GM03348 (cell line): ENCODE measurements around the gene FIGN.

Source experiments
- DNase-seq: peaks from one replicate; pipeline ENCODE4 v3.0.0; 2012; ENCODE audit warnings: low spot score

FIGN gene

GRCh38 chr2:163662141-163662780, 73.5 kb downstream of the FIGN start:
- no peak for DNase-seq

GRCh38 chr2:163659224-163659623, 76.6 kb downstream of the FIGN start:
- DNase-seq = no peak

GRCh38 chr2:163658556-163658955, 77.3 kb downstream of the FIGN start:
- no peak for DNase-seq

- DNase-seq = no peak
Observed at GRCh38 chr2:163657281-163657656, 78.5 kb downstream of the FIGN start.

GRCh38 chr2:163656622-163657280, 79.1 kb downstream of the FIGN start:
- no peak for DNase-seq

- DNase-seq = no peak
Observed at GRCh38 chr2:163655667-163656066, 80.1 kb downstream of the FIGN start.

- DNase-seq = no peak
Observed at GRCh38 chr2:163652751-163653150, 83.1 kb downstream of the FIGN start.

- peak; percentile 4 for DNase-seq
Observed at GRCh38 chr2:163649080-163649479, 86.7 kb downstream of the FIGN start.

- no peak for DNase-seq
Observed at GRCh38 chr2:163647300-163647699, 88.5 kb downstream of the FIGN start.

GRCh38 chr2:163646687-163647086, 89.1 kb downstream of the FIGN start:
- DNase-seq = no peak

- no peak for DNase-seq
Observed at GRCh38 chr2:163644238-163644637, 91.6 kb downstream of the FIGN start.

GRCh38 chr2:163641986-163642385, 93.8 kb downstream of the FIGN start:
- DNase-seq = no peak

- DNase-seq = no peak
Observed at GRCh38 chr2:163640542-163641193, 95.1 kb downstream of the FIGN start.

- DNase-seq = no peak
Observed at GRCh38 chr2:163637871-163638270, 97.9 kb downstream of the FIGN start.

- no peak for DNase-seq
Observed at GRCh38 chr2:163633291-163633690, 102.5 kb downstream of the FIGN start.

- no peak for DNase-seq
Observed at GRCh38 chr2:163630836-163631235, 105.0 kb downstream of the FIGN start.

- DNase-seq = no peak
Observed at GRCh38 chr2:163626639-163627109, 109.1 kb downstream of the FIGN start.

GRCh38 chr2:163626208-163626607, 109.6 kb downstream of the FIGN start:
- DNase-seq = no peak

- no peak for DNase-seq
Observed at GRCh38 chr2:163625632-163626031, 110.2 kb downstream of the FIGN start.

- no peak for DNase-seq
Observed at GRCh38 chr2:163621445-163622004, 114.3 kb downstream of the FIGN start.

GRCh38 chr2:163617517-163617916, 118.3 kb downstream of the FIGN start:
- DNase-seq = no peak

- DNase-seq = no peak
Observed at GRCh38 chr2:163613266-163613731, 122.5 kb downstream of the FIGN start.

GRCh38 chr2:163612332-163612731, 123.5 kb downstream of the FIGN start:
- DNase-seq = no peak
